Measurements from ENCODE around the gene CEP152.

DNA sequence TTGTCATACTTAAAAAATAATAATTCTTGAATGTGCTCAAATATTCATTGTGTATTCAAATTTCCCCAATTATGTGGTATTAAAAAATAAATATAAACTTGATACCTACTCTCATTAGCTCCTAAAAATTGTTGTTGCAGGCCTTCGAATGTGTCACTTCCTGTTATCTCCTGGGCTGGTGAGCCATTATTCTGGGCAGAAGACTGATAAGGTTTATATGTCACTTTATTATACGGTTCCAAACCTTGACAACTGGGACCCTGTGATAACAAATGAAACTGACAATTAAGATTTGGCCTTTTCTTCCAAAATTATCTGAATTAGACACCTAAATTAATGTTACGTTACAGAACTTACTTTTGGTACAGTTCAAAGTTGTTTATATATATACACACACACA lies 15.0 kb downstream of the CEP152 start:
- TF ChIP-seq, protein P1, sequence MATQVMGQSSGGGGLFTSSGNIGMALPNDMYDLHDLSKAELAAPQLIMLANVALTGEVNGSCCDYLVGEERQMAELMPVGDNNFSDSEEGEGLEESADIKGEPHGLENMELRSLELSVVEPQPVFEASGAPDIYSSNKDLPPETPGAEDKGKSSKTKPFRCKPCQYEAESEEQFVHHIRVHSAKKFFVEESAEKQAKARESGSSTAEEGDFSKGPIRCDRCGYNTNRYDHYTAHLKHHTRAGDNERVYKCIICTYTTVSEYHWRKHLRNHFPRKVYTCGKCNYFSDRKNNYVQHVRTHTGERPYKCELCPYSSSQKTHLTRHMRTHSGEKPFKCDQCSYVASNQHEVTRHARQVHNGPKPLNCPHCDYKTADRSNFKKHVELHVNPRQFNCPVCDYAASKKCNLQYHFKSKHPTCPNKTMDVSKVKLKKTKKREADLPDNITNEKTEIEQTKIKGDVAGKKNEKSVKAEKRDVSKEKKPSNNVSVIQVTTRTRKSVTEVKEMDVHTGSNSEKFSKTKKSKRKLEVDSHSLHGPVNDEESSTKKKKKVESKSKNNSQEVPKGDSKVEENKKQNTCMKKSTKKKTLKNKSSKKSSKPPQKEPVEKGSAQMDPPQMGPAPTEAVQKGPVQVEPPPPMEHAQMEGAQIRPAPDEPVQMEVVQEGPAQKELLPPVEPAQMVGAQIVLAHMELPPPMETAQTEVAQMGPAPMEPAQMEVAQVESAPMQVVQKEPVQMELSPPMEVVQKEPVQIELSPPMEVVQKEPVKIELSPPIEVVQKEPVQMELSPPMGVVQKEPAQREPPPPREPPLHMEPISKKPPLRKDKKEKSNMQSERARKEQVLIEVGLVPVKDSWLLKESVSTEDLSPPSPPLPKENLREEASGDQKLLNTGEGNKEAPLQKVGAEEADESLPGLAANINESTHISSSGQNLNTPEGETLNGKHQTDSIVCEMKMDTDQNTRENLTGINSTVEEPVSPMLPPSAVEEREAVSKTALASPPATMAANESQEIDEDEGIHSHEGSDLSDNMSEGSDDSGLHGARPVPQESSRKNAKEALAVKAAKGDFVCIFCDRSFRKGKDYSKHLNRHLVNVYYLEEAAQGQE (IDR thresholded peaks at IDR 0.05; ENCODE audit: insufficient read depth in 1 of 2, low read depth in 2 of 2, low read length in 1 of 2): no peak
- TF ChIP-seq, protein P2, sequence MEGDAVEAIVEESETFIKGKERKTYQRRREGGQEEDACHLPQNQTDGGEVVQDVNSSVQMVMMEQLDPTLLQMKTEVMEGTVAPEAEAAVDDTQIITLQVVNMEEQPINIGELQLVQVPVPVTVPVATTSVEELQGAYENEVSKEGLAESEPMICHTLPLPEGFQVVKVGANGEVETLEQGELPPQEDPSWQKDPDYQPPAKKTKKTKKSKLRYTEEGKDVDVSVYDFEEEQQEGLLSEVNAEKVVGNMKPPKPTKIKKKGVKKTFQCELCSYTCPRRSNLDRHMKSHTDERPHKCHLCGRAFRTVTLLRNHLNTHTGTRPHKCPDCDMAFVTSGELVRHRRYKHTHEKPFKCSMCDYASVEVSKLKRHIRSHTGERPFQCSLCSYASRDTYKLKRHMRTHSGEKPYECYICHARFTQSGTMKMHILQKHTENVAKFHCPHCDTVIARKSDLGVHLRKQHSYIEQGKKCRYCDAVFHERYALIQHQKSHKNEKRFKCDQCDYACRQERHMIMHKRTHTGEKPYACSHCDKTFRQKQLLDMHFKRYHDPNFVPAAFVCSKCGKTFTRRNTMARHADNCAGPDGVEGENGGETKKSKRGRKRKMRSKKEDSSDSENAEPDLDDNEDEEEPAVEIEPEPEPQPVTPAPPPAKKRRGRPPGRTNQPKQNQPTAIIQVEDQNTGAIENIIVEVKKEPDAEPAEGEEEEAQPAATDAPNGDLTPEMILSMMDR (IDR thresholded peaks at IDR 0.05): no peak
- no peak for TF ChIP-seq POLR2AphosphoS5 (IDR thresholded peaks at IDR 0.05; ENCODE audit: low read depth, low read length)
- TF ChIP-seq SIN3A (IDR thresholded peaks at IDR 0.05; ENCODE audit: borderline replicate concordance, insufficient read depth, low read depth, low read length): no peak
